ENCODE measurements around the gene CAB39. TPM values are rescaled to one million over a fixed set of nuclear protein-coding genes. Genes with fewer than 3 reads are reported as not detected.

Gene CAB39
- total RNA-seq, 4 donors from 2014 or later, result 70.8 to 97.6 (median 87.4) TPM

- 91 to 92% methylated on average over 2 to 3 of the region's 3 CpGs for WGBS, 2 donors
- H3K36me3 ChIP-seq, result no peaks in the 10 kb centered on the region
- DNase-seq, result no peak
- no peaks in the 10 kb centered on the region for H3K9me3 ChIP-seq
- H3K27ac ChIP-seq, result no peak overlapping the region
- no peaks in the 10 kb centered on the region for H3K4me1 ChIP-seq
- intact Hi-C loops (cut with DNase I), result no loop called here
- H3K4me3 ChIP-seq (replicated peaks in 1 of 3), result no peak overlapping the region
- H3K27me3 ChIP-seq, result no peaks in the 10 kb centered on the region
- TF ChIP-seq POLR2A (IDR thresholded peaks at IDR 0.05), result no peak
- TF ChIP-seq CTCF (IDR thresholded peaks at IDR 0.05), result no peak
These were observed 9.1 kb upstream of the CAB39 start for GRCh38 chr2:230703514-230703913.

GRCh38 chr2:230706053-230706521 is 6.6 kb upstream of the CAB39 start:
- WGBS, 2 donors, result 67 to 71% methylated on average over 3 of the region's 3 CpGs

GRCh38 chr2:230706966-230707365 is 5.7 kb upstream of the CAB39 start:
- WGBS, 2 donors, result 68 to 75% methylated on average over 8 of the region's 8 CpGs
- TF ChIP-seq POLR2A (IDR thresholded peaks at IDR 0.05) (no peak), CTCF (IDR thresholded peaks at IDR 0.05) (no peak)
- peaks cover 0 to 3% of the 10 kb centered on the region in 2 donors for H3K4me1 ChIP-seq

More at GRCh38 chr2:230706053-230706521, 6.6 kb upstream of the CAB39 start:
- no peak for TF ChIP-seq POLR2A (IDR thresholded peaks at IDR 0.05)
- TF ChIP-seq CTCF (IDR thresholded peaks at IDR 0.05), result no peak
- intact Hi-C loops (cut with DNase I), result no loop called here
- DNase-seq, result no peak
- no peaks in the 10 kb centered on the region for H3K9me3 ChIP-seq
- no peaks in the 10 kb centered on the region for H3K4me1 ChIP-seq
- H3K27ac ChIP-seq, result no peak overlapping the region
- no peaks in the 10 kb centered on the region for H3K36me3 ChIP-seq
- H3K4me3 ChIP-seq (replicated peaks in 1 of 3), result no peak overlapping the region
- no peaks in the 10 kb centered on the region for H3K27me3 ChIP-seq

GRCh38 chr2:230708204-230708603 is 4.4 kb upstream of the CAB39 start:
- intact Hi-C loops (cut with DNase I), result no loop called here
- Histone ChIP-seq H3K4me1 (peaks cover 0 to 6% of the 10 kb centered on the region in 2 donors), H3K27ac (no peak overlapping the region), H3K27me3 (no peaks in the 10 kb centered on the region), H3K4me3 (replicated peaks in 1 of 3) (no peak overlapping the region), H3K9me3 (no peaks in the 10 kb centered on the region), H3K36me3 (no peaks in the 10 kb centered on the region)
- no peak for TF ChIP-seq CTCF (IDR thresholded peaks at IDR 0.05)
- TF ChIP-seq POLR2A (IDR thresholded peaks at IDR 0.05), result no peak
- DNase-seq, result no peak
- WGBS, 2 donors, result 74 to 82% methylated on average over 7 of the region's 7 CpGs

More at GRCh38 chr2:230706966-230707365, 5.7 kb upstream of the CAB39 start:
- Histone ChIP-seq H3K27me3 (no peaks in the 10 kb centered on the region), H3K36me3 (no peaks in the 10 kb centered on the region), H3K9me3 (no peaks in the 10 kb centered on the region), H3K27ac (no peak overlapping the region), H3K4me3 (replicated peaks in 1 of 3) (no peak overlapping the region)
- intact Hi-C loops (cut with DNase I), result no loop called here
- DNase-seq, result no peak

- no peaks in the 10 kb centered on the region for H3K36me3 ChIP-seq
- TF ChIP-seq CTCF (IDR thresholded peaks at IDR 0.05) (no peak), POLR2A (IDR thresholded peaks at IDR 0.05) (no peak)
- no peak overlapping the region for H3K4me3 ChIP-seq (replicated peaks in 1 of 3)
- intact Hi-C loops (cut with DNase I), result loop anchor here (5.0 kb wide), 1 partner anchor 86 kb away; no protein-coding TSS in a partner anchor
- H3K27ac ChIP-seq, result no peak overlapping the region
- no peaks in the 10 kb centered on the region for H3K9me3 ChIP-seq
- WGBS, 2 donors, result 94 to 95% methylated on average over 11 of the region's 11 CpGs
- peaks cover 6 to 18% of the 10 kb centered on the region in 2 donors for H3K4me1 ChIP-seq
- H3K27me3 ChIP-seq, result no peaks in the 10 kb centered on the region
- no peak for DNase-seq
These were observed 1.4 kb upstream of the CAB39 start for GRCh38 chr2:230711224-230711623.
